GM19467 (cell line): ENCODE data around the gene DNAJC1.
"Not testable (repeated sequence)": the region's sequence is repeated elsewhere in the genome, so short reads cannot be mapped to it uniquely, and the experiment has no call there.

ENCODE experiments used
- ATAC-seq: cut with Tn5 transposase; IDR thresholded peaks from one replicate; pipeline ENCODE4 v1.9.1; 2021; ENCODE audit warnings: mild to moderate bottlenecking, moderate library complexity; ENCODE audit not compliant: unreplicated experiment

The DNAJC1 gene

DNA sequence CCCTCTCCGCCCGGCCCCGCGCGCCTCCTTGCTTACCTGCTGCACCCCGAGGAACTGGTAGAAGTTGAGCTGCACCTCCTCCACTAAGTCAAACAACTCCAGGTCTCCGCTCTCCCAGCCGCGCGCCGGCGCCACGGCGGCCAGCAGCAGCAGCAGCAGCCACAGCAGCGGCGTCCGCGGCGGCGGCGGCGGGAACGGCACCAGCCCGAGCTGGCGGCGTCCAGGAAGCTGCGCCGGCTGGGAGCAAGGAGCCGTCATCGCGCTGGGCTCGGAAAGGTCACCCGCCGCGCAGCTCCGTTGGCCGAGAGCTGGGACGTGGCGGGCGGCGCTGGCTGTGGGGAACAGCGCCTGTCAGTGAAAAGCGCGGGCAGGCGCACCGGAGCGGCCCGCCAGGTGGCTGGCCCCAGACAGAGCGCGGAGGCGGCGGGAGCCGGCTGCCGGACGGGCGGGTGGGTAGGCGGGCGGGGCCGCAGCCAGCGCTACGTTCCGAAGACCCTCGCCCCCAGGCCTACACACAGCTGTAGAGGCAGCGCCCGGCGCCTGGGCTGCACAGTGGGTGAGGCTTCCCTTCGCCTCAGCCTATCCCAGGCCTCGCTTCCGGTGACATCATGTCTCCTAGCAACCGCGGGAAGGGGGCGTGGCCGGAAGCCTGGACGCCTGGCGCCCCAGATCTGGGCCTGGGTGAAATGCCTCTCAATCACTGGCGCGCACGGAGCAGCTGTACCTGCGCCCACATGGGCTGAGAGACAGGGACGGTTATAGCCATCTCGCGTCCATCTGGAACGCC lies at the start of gene DNAJC1:
DNAJC1 (minus strand) TSS at position 554 of the 787 bp plus-strand sequence; CDS start at position 258, 296 bp downstream.
- ATAC-seq, result peak; percentile 92

DNA sequence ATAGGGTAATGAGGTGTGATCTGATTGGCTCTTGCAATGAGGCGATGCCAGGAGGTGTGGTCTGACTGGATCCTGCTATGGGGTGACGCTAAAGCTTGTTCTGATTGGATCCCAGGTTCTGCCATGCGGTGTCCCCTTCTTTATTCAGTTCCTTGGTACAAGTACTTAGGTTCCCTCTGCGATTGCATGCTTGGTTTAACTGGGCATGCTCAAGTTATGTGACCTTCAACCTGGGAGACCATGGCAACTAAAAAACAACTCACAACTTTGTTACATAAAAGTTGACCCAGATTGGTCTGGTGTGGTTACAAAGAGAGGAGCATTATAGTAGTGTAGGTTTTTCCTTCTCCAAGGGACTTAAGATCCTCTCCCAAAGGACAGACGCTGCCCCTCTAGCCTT lies 49.5 kb upstream of the DNAJC1 start:
- ATAC-seq, result no peak

GRCh38 chr10:22049635-22050034 lies 46.1 kb upstream of the DNAJC1 start:
- no peak for ATAC-seq

DNA sequence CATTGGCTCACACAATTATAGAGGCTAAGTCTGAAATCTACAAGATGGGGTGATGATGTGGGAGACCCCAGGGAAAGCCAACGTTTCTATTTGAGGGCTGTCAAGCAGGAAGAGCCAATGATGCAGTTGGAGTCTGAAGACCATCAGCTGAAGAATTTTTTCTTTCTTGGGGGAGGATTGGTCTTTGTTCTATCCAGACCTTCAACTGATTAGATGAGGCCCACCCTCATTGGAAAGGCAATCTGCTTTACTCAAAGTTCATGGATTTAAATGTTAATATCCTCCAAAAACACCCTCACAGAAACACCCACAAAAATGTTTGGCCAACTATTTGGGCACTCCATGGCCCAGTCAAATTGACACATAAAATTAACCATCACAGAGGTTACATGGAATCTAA lies 44.3 kb upstream of the DNAJC1 start:
- no peak for ATAC-seq

DNA sequence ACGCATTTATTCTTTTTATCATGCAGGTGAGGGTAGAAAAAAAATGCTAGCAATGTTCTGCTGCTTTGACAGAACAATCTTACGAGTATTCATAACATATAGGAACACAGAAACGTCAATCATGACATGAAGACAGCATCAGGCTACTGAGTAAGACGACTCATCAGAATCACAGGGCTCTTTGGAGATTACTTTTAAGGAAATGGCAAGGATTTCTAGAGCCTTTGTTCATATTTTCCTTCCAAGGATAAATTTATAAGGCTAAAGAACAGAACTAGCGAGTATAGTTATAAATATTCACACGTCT lies 39.8 kb upstream of the DNAJC1 start:
- no peak for ATAC-seq

DNA sequence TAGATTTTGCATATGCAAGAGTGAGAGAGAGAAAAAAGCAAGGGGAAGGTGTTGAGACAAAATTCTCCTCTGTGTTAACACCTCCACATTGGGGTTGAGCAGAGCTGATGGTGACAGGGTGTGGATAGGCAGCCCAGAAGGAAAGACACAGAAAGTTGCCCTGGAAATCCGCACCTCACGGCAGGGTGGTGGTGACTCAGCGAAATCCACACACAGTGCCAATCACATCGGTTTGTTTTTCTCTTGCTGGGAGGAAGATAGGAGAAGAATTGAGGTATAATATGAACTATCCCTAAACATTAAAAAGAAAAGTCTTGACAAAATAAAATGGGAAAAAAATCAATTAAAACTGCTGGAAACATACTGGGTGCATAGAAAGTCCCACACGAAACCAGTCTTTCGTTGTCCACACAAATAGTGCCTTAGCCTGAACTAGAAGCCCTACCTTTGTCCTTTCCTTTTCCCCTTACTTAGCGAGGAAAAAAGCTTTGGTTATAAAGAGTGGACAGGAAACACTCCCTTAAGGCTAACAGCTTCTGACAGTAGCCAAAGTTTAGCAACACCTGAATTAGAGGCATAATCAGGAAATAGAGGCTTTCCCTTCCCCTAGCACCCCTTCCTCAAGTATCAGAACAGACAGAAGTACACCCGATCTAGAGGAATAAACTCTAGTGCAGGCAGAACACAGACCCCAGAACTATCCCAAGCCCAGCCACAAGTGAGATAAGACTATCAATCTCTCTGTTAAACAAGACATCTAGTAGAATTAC lies 39.2 kb upstream of the DNAJC1 start:
- no peak for ATAC-seq

DNA sequence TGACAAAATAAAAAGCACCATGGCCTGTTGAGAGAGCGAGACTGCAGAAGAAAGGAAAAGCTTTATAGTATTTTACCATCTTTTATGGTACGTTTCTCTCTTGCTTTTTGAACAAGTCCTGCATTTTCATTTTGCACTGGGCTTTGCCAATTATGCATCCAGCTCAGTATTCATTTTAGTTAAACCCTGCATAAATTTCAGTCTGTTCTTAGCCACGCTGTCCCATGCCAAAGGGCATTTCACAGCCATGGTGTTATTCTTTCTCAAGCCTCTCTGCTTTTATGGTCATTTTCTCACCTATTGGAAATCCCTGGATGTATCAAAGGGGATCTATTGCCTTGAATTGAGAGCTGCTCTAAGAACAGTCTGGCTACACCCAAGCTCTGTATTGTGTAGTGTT lies 30.8 kb upstream of the DNAJC1 start:
- ATAC-seq, result no peak

DNA sequence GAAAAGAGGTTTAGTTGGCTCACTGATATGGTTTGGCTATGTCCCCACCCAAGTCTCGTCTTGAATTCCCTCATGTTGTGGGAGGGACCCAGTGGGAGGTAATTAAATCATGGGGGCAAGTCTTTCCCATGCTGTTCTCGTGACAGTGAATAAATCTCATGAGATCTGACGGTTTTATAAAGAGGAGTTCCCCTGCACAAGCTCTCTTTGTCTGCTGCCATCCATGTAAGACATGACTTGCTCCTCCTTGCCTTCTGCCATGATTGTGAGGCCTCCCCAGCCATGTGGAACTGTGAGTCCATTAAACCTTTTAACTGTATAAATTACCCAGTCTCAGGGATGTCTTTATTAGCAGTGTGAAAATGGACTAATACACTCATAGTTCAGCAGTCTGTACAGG lies 28.7 kb upstream of the DNAJC1 start:
- ATAC-seq, result not testable (repeated sequence)

DNA sequence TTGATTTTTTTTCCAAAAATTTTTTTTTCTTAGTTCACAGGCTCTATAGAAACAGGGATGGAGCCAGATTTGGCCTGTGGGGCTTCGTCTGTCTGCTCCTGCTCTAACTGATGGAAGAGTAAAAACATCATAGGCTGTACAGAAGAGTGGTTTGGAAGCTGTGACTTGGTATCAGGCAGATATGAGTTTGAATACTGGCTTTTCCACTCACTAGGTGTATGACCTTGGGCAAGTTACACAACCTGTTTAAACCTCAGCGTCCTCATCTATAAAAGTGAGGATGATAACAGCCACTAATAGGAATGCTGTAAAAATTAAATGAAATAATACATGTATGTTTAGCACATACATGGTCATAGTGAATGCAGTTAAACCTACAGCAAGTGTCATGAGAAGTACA lies 26.9 kb upstream of the DNAJC1 start:
- no peak for ATAC-seq

DNA sequence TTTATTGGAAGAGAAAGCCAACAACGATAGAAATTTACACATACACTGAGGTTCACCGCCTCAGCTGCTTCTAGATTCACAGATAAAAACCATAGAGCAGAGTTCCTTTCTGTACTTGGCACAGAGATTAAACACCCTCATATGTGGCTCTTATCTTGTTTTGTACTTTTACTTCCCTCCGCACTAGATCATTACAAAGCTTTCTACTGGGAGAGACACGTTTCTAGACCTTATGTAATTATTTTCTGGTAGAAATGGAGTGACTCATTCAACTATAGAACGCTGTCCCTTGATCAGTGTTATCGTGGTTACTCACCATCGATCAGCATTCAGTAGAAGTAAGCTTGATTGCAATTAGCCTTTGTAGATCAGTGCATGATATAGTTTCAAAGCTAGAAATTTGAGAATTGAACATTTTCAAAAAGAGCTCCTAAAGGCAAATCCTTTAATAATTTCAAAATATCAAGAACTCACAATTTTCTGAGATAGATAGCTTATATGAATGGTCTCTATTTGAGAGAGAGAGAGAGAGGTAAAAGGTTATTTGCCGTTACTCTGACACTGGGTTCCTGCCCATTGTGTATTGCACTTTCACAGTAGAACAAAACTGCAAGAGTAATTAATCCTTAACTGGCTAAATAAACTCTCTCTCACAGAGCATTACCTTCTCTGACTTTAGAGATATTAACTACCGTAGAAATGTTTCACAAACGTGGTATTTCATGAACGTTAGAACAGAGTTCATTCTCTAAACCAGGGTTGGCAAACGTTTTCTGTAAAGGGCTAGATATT lies 26.1 kb upstream of the DNAJC1 start:
- ATAC-seq, result no peak

DNA sequence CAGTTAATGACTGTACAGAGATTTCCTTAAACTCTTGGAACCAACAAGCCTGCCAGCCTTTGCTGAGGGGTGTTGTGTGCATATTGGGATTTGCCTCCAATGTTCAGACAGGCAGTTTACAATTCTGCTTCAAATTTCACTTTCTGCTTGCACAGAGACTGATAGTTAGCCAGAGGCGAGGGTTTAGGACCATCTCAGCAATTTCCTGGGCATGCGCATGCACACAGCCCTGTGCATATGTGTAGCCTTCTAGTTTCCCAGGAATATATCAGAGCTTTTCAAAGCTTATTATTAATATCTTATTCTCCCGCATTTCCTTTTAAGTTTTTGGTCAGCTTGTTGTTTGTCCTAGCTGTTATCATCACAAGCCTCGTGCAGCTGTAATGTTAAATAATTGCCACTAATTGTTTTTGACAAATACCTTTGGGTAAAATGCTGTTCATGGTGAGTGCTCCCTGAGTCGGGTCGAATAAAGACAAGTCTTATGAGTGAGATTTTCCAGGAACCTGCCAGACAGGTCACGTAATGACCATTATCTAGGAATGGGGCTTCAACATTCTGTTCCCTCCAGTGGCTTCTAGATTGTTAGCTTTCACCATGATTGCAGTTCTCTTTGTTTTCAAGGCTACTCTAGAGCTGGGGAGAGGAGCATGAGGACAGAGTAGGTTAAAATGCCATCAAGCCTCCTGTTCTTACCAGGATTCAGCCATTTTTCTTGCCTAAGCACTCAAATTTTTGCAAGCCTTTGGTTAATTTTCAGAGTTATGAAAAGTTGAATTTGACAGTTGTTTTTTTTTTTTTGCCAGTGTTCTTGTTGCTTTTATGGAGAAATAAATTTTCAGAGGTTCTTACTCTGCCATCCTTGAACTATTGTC lies 24.1 kb upstream of the DNAJC1 start:
- ATAC-seq, result no peak

GRCh38 chr10:22026287-22026686 lies 22.8 kb upstream of the DNAJC1 start:
- ATAC-seq, result no peak

GRCh38 chr10:22023508-22023907 lies 20.0 kb upstream of the DNAJC1 start:
- no peak for ATAC-seq

GRCh38 chr10:22022257-22023032 lies 18.9 kb upstream of the DNAJC1 start:
- no peak for ATAC-seq

DNA sequence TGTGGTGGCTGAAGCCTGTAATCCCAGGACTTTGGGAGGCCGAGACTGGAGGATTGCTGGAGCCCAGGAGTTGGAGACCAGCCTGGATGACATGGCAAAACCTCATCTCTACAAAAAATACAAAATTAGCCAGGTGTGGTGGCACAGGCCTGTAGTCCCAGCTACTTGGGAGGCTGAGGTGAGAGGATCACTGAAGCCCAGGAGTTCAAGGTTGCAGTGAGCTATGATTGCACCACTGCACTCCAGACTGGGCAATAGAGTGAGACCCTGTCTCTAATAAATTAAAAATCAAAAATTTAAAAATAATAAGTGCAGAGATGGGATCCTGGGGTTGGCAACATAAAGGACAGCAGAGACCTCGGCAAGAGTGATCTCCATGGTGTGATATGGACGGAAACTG lies 17.6 kb upstream of the DNAJC1 start:
- ATAC-seq, result not testable (repeated sequence)

DNA sequence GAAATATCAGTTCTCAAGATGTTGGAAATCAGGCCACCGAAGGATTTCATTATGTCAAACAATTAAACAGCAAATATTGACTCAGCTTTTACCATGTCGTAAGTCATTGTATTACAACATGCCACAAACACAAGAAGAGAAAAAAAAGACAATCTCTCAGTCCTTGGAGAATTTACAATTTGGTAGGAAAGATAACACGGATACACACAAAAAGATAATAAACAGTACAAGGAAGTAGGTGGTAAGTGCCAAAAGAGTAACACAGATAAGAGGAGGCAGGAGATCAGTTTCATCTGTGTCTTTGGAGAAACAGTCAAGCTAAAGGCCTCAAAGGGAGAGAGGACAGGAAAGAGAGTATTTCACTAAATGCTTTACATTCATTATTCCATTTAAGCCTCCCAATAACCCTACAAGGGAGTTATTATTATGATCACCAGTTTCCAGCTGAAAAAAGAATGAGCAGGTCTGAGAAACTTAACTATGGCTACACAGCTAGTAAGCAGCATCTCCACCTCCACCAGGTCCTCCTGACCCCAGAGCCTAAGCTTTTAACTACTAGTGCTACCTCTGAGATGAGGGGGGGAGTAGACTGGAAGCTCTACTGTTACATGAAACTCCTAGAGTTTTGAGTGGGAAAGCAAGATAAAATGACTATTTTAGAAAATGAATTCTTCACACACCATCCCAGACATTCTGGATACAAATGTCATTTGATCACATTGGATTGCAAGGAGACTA lies 13.9 kb upstream of the DNAJC1 start:
- ATAC-seq, result no peak

DNA sequence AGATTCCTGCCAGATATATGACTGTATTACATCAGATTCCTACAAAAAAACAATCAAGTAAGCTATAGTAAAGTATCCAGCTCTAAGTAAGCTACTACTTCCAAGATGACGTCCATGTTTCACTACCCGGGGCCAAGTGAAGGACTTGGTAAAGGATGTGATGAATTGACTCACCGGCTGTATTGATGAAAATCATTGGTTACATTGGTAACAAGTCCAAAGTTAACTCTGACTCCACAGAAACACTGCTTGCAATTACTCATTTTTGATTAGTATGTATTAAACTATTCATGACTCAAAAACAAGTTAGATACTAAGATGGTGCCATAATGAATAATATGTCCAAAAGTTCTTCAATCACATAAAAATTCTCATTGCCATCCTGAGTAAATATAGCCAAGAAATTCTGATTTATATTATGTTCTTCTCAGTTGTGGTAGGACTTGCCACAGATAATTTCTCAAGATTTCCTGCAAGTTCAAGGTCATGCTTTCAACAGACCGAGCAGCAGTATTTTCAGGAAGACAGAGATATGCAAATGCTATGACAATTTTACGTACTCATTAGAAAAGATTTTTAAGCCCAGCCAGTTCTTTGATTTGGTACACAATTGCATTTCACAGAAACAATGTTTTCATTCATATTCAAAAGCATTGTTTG lies 12.6 kb upstream of the DNAJC1 start:
- ATAC-seq, result no peak

- no peak for ATAC-seq
Measured at GRCh38 chr10:22010973-22011408, 7.5 kb upstream of the DNAJC1 start.

- ATAC-seq, result no peak
Measured at GRCh38 chr10:22010539-22010938, 7.0 kb upstream of the DNAJC1 start.
